Peyer's patch (tissue), 4 donors: Measurements from ENCODE around the gene ARHGEF19. TPM values are rescaled to one million over a fixed set of nuclear protein-coding genes. Genes with fewer than 3 reads are reported as not detected.
A peak's percentile ranks its signal among the peaks of the same experiment; 100 is the strongest.

Experiments
- DNase-seq, 3 donors: peaks; one replicate each; pipeline ENCODE4 v3.0.0-alpha.2; 2017 to 2019
- H3K27ac ChIP-seq, 4 donors: fragments of 200-600 bp; sonication (generic); one replicate each; pipeline ENCODE4 v1.5.1; 2016 to 2019
- H3K27me3 ChIP-seq, 2 donors: fragments of 200-600 bp; sonication (generic); one replicate each; pipeline ENCODE4 v1.5.1; 2019
- H3K36me3 ChIP-seq, 3 donors: fragments of 200-600 bp; sonication (generic); one replicate each; pipeline ENCODE4 v1.5.1; 2016 to 2019
- H3K4me1 ChIP-seq, 4 donors: fragments of 200-600 bp; sonication (generic); one replicate each; pipeline ENCODE4 v1.5.1; 2016 to 2019
- H3K4me3 ChIP-seq, 4 donors: fragments of 200-600 bp; sonication (generic); 1 replicate in 3 of 4; 2 replicates in 1 of 4; pipeline ENCODE4 v1.5.1; 2016 to 2019; ENCODE audit warnings: mild to moderate bottlenecking in 1 of 4
- H3K9me3 ChIP-seq, 4 donors: fragments of 200-600 bp; sonication (generic); one replicate each; pipeline ENCODE4 v1.5.1; 2016 to 2019; ENCODE audit warnings: mild to moderate bottlenecking in 1 of 4
- CTCF ChIP-seq, 6 experiments: fragments of 450-650 bp in 4 of 6; fragments of 200-600 bp in 2 of 6; sonication (generic) in 1 of 6; IDR thresholded peaks; one replicate each; pipeline ENCODE4 v1.5.1; 2017 to 2019; ENCODE audit warnings: antibody characterized with exemption in 6 of 6, mild to moderate bottlenecking in 3 of 6, moderate library complexity in 1 of 6
- POLR2A ChIP-seq, 2 donors: fragments of 450-650 bp; IDR thresholded peaks; one replicate each; pipeline ENCODE4 v1.5.1; 2017; ENCODE audit warnings: antibody characterized with exemption in 2 of 2, mild to moderate bottlenecking in 2 of 2, moderate library complexity in 2 of 2
- total RNA-seq, 4 donors: library from RNA; depleted of rRNA; stranded (reverse); fragments of >200 nt; gene quantifications; one replicate each; pipeline ENCODE4 v1.1.0, GENCODE V29; 2016

Gene ARHGEF19
- total RNA-seq, 4 donors from 2014 or later, result 6.0 to 16.5 (median 7.3) TPM

- Histone ChIP-seq H3K9me3 (no peaks in the 10 kb centered on the region), H3K4me3 (no peak overlapping the region), H3K27ac (no peak overlapping the region), H3K4me1 (peaks cover 0 to 21% (median 0%) of the 10 kb centered on the region in 4 donors), H3K36me3 (peaks cover 0 to 8% (median 0%) of the 10 kb centered on the region in 3 donors), H3K27me3 (no peaks in the 10 kb centered on the region)
- peak; percentile 76 to 93 (median 76) for DNase-seq
- peak; percentile 66 to 95 (median 92) for TF ChIP-seq CTCF (IDR thresholded peaks at IDR 0.05)
- TF ChIP-seq POLR2A (IDR thresholded peaks at IDR 0.05), result no peak
Measured at GRCh38 chr1:16243936-16244649, 31.6 kb upstream of the ARHGEF19 start.

GRCh38 chr1:16243215-16243610, 30.8 kb upstream of the ARHGEF19 start:
- H3K4me3 ChIP-seq, result no peak overlapping the region
- H3K27me3 ChIP-seq, result no peaks in the 10 kb centered on the region
- peaks cover 0 to 12% (median 0%) of the 10 kb centered on the region in 4 donors for H3K4me1 ChIP-seq
- H3K36me3 ChIP-seq, result peaks cover 0 to 8% (median 0%) of the 10 kb centered on the region in 3 donors
- H3K9me3 ChIP-seq, result no peaks in the 10 kb centered on the region
- no peak for DNase-seq
- TF ChIP-seq CTCF (IDR thresholded peaks at IDR 0.05), result no peak
- TF ChIP-seq POLR2A (IDR thresholded peaks at IDR 0.05), result no peak
- no peak overlapping the region for H3K27ac ChIP-seq

GRCh38 chr1:16242556-16243214, 30.2 kb upstream of the ARHGEF19 start:
- no peak overlapping the region for H3K27ac ChIP-seq
- TF ChIP-seq CTCF (IDR thresholded peaks at IDR 0.05) (no peak), POLR2A (IDR thresholded peaks at IDR 0.05) (no peak)
- no peaks in the 10 kb centered on the region for H3K27me3 ChIP-seq
- H3K4me3 ChIP-seq, result no peak overlapping the region
- peak in 1 of 3 donors; percentile 42 for DNase-seq
- H3K36me3 ChIP-seq, result peaks cover 0 to 8% (median 0%) of the 10 kb centered on the region in 3 donors
- H3K9me3 ChIP-seq, result no peaks in the 10 kb centered on the region
- peaks cover 0 to 9% (median under 1%) of the 10 kb centered on the region in 4 donors for H3K4me1 ChIP-seq

GRCh38 chr1:16241221-16241708, 28.8 kb upstream of the ARHGEF19 start:
- Histone ChIP-seq H3K4me3 (no peak overlapping the region), H3K9me3 (no peaks in the 10 kb centered on the region), H3K36me3 (no peaks in the 10 kb centered on the region), H3K27ac (no peak overlapping the region), H3K27me3 (no peaks in the 10 kb centered on the region), H3K4me1 (peaks cover 0 to 17% (median 5%) of the 10 kb centered on the region in 4 donors)
- DNase-seq, result peak in 1 of 3 donors; percentile 37
- no peak for TF ChIP-seq CTCF (IDR thresholded peaks at IDR 0.05)
- no peak for TF ChIP-seq POLR2A (IDR thresholded peaks at IDR 0.05)

GRCh38 chr1:16239972-16240491, 27.6 kb upstream of the ARHGEF19 start:
- Histone ChIP-seq H3K27ac (no peak overlapping the region), H3K4me3 (no peak overlapping the region), H3K4me1 (peaks cover 0 to 24% (median 5%) of the 10 kb centered on the region in 4 donors), H3K9me3 (no peaks in the 10 kb centered on the region), H3K27me3 (no peaks in the 10 kb centered on the region), H3K36me3 (no peaks in the 10 kb centered on the region)
- no peak for TF ChIP-seq POLR2A (IDR thresholded peaks at IDR 0.05)
- TF ChIP-seq CTCF (IDR thresholded peaks at IDR 0.05), result no peak
- no peak for DNase-seq
